ENCODE results near the gene ANGPTL2. TPM values are rescaled to one million over a fixed set of nuclear protein-coding genes. Genes with fewer than 3 reads are reported as not detected.

Gene ANGPTL2
- total RNA-seq, 2 donors from 2014 or later = 18.6 to 49.1 TPM

GRCh38 chr9:127058011-127058644 is 64.3 kb downstream of the ANGPTL2 start:
- H3K27me3 ChIP-seq (replicated peaks; ENCODE audit: insufficient read depth) = no peaks in the 10 kb centered on the region
- no peaks in the 10 kb centered on the region for H3K9me3 ChIP-seq
- no peak for TF ChIP-seq CTCF (IDR thresholded peaks at IDR 0.05)
- ATAC-seq (ENCODE audit: insufficient number of reproducible peaks, low FRiP score, low read depth) = no peak
- H3K36me3 ChIP-seq = no peaks in the 10 kb centered on the region
- H3K4me3 ChIP-seq = no peak overlapping the region
- peaks cover 14 to 47% of the 10 kb centered on the region in 2 donors for H3K4me1 ChIP-seq (ENCODE audit: control insufficient read depth in 1 of 2, low read depth in 2 of 2)
- H3K27ac ChIP-seq = peak overlapping the region in 1 of 2 donors; percentile 37
- peak; percentile 11 for DNase-seq (ENCODE audit: low spot score)

GRCh38 chr9:127056446-127056845 is 66.0 kb downstream of the ANGPTL2 start:
- no peaks in the 10 kb centered on the region for H3K27me3 ChIP-seq (replicated peaks; ENCODE audit: insufficient read depth)
- H3K36me3 ChIP-seq = no peaks in the 10 kb centered on the region
- no peak for TF ChIP-seq CTCF (IDR thresholded peaks at IDR 0.05)
- ATAC-seq (ENCODE audit: insufficient number of reproducible peaks, low FRiP score, low read depth) (no peak), DNase-seq (ENCODE audit: low spot score) (no peak)
- H3K4me3 ChIP-seq = no peak overlapping the region
- peaks cover 18 to 57% of the 10 kb centered on the region in 2 donors for H3K4me1 ChIP-seq (ENCODE audit: control insufficient read depth in 1 of 2, low read depth in 2 of 2)
- no peak overlapping the region for H3K27ac ChIP-seq
- no peaks in the 10 kb centered on the region for H3K9me3 ChIP-seq

DNA sequence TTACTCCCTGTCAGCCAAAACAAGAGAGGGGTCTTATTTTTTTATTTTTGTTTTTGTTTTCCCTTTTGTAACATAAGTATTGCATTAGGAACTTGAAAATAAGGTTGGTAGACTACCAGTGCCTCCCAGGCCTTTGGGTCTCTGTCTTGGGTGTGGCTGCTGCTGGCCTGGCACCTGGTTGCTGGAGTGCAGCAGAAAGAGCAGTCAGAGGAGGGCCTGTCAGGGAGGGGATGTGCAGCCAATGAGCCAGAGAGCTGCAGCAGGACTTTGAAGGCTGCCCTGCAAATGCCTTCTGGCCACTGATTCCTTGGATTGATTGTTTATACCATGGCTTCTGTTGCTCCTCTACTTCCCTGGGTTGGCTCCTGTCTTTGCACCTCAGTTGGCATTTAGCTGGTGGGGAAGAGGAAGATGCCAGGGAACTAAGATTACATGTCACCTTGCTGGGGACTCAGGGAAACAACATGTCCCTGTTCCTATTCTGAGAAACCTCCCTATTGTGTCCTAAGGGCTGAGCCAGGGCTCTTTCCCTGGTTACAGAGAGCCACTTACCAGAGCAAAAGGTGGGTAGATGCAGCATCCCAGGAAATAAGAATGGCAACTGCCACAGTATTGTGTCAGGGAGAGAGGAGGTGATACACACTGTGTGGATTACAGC is 66.6 kb downstream of the ANGPTL2 start:
- ATAC-seq (ENCODE audit: insufficient number of reproducible peaks, low FRiP score, low read depth) = no peak

DNA sequence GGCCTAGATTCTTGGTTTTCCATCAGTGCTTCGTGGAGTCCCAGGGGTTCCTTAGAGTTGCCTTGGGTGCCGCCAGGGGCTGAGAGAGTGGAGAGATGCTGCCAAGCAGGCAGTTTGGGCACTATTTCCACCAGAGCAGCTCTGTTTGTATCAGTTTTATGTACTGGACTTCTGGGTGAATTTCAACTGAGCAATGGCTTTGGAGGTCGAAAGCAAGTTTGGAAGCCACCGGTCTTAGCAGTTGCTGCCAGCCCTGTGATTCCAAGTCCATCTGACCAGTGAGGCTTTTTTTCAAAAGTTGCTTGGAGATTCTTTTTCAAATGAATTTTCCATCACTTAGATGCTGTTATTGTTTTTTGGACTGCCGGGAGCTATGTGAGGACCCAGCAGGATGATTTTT is 68.5 kb downstream of the ANGPTL2 start:
- peaks cover 17 to 52% of the 10 kb centered on the region in 2 donors for H3K4me1 ChIP-seq (ENCODE audit: control insufficient read depth in 1 of 2, low read depth in 2 of 2)
- peak overlapping the region; percentile 62 to 74 for H3K27ac ChIP-seq
- H3K9me3 ChIP-seq = no peaks in the 10 kb centered on the region
- DNase-seq (ENCODE audit: low spot score) (no peak), ATAC-seq (ENCODE audit: insufficient number of reproducible peaks, low FRiP score, low read depth) (no peak)
- no peaks in the 10 kb centered on the region for H3K27me3 ChIP-seq (replicated peaks; ENCODE audit: insufficient read depth)
- H3K4me3 ChIP-seq = peak overlapping the region; percentile 20
- TF ChIP-seq CTCF (IDR thresholded peaks at IDR 0.05) = no peak
- no peaks in the 10 kb centered on the region for H3K36me3 ChIP-seq

More for the DNA sequence above, 66.6 kb downstream of the ANGPTL2 start:
- Histone ChIP-seq H3K4me3 (no peak overlapping the region), H3K36me3 (no peaks in the 10 kb centered on the region), H3K9me3 (no peaks in the 10 kb centered on the region), H3K4me1 (ENCODE audit: control insufficient read depth in 1 of 2, low read depth in 2 of 2) (peaks cover 18 to 57% of the 10 kb centered on the region in 2 donors), H3K27me3 (replicated peaks; ENCODE audit: insufficient read depth) (no peaks in the 10 kb centered on the region), H3K27ac (no peak overlapping the region)
- TF ChIP-seq CTCF (IDR thresholded peaks at IDR 0.05) = no peak
- DNase-seq (ENCODE audit: low spot score) = no peak

- Histone ChIP-seq H3K4me3 (peak overlapping the region; percentile 20), H3K27ac (peak overlapping the region; percentile 62 to 74), H3K9me3 (no peaks in the 10 kb centered on the region), H3K27me3 (replicated peaks; ENCODE audit: insufficient read depth) (no peaks in the 10 kb centered on the region), H3K36me3 (no peaks in the 10 kb centered on the region), H3K4me1 (ENCODE audit: control insufficient read depth in 1 of 2, low read depth in 2 of 2) (peaks cover 17 to 52% of the 10 kb centered on the region in 2 donors)
- no peak for TF ChIP-seq CTCF (IDR thresholded peaks at IDR 0.05)
- DNase-seq (ENCODE audit: low spot score) (no peak), ATAC-seq (ENCODE audit: insufficient number of reproducible peaks, low FRiP score, low read depth) (no peak)
Measured at GRCh38 chr9:127053057-127053821, 69.2 kb downstream of the ANGPTL2 start.

Measured in thoracic aorta (tissue), 2 donors.